Activated T-cell treated with anti-CD3 and anti-CD28 coated beads, Interleukin-2, amount 50 U/mL, for 4 hours (primary cell): Measurements from ENCODE around the gene KCNAB1. TPM values are rescaled to one million over a fixed set of nuclear protein-coding genes. Genes with fewer than 3 reads are reported as not detected.

Source experiments
- ATAC-seq, 2 donors: fragments of 200-7000 bp; cut with Tn5 transposase; one replicate each; pipeline ENCODE4 v1.10.0; 2021
- DNase-seq: peaks from one replicate; pipeline ENCODE4 v3.0.0-alpha.2; 2020
- H3K27me3 Mint-ChIP-seq: one replicate; pipeline ENCODE4 v1.8.0; 2021; ENCODE audit warnings: low read depth, mixed read lengths
- H3K36me3 Mint-ChIP-seq: one replicate; pipeline ENCODE4 v1.8.0; 2022; ENCODE audit warnings: mixed read lengths; ENCODE audit not compliant: insufficient read depth
- H3K4me1 Mint-ChIP-seq: one replicate; pipeline ENCODE4 v1.8.0; 2021; ENCODE audit warnings: low read depth, mixed read lengths
- H3K4me3 Mint-ChIP-seq: one replicate; pipeline ENCODE4 v1.8.0; 2021; ENCODE audit warnings: mild to moderate bottlenecking, moderate library complexity, mixed read lengths
- H3K9me3 Mint-ChIP-seq: one replicate; pipeline ENCODE4 v1.8.0; 2021; ENCODE audit warnings: mixed read lengths
- total RNA-seq, 3 donors: library from RNA; stranded (reverse); gene quantifications; one replicate each; pipeline ENCODE4 v1.2.1, GENCODE V29; 2021

Gene KCNAB1
- total RNA-seq, 3 donors from 2014 or later, result not detected

DNA sequence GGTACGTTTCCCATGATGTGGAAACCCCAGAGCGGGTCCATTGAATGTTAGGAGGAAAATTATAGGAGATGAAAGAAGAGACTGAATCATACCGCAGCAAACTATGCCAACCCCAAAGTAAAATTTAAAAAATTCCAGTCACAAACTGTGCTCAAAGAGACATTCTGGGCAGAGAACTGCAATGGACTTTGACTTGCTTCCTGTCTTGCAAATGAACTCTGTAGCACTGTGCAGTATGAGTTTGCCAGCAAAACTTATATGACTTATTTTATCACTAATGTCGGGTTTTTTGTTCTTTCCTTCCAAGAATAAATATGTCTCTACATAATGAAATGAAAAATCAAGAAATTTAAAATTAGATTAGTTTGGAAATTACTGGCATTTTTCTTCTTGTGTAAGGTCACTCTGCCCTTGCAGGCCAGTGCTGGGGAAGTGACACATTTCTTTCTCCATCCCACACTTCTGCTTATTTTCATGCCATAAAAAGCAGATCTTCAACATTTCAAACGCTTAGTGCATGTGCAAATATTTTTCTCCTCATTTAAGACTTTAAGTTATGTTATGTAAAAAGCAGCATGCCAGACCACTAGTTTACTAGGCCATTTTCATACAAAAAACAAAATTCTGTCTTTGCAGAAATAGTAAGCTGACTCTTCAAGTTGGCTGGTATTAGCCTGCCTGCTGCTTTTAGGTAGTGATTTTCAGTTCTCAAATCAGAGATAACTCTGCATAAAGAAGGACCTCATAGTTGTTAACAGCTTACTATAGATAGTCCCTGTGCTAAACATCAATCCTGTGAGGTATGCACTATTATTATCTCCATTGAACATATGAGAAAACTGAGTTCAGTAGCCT, 466.8 kb downstream of the KCNAB1 start:
- Mint-ChIP-seq H3K4me3 (no peak overlapping the region), H3K9me3 (no peaks in the 10 kb centered on the region), H3K36me3 (no peaks in the 10 kb centered on the region), H3K4me1 (peaks cover 3% of the 10 kb centered on the region), H3K27me3 (no peaks in the 10 kb centered on the region)
- DNase-seq (no peak), ATAC-seq (no peak)

DNA sequence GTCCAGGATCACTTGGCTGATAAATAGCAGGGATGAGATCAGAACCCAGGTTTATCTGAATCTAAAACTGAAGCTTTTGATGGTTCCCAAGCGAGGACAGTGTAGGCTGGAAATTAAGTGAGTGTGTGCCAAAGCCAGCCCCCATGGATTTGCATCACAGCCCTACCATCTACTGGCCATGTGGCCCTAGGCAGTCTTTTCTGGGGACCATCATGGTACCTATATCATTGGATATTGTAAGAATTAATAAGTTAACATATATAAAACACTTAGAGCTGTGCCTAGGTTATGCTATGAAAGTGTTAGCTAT, 467.3 kb downstream of the KCNAB1 start:
- peaks cover 3% of the 10 kb centered on the region for H3K4me1 Mint-ChIP-seq
- H3K9me3 Mint-ChIP-seq, result no peaks in the 10 kb centered on the region
- DNase-seq (no peak), ATAC-seq (no peak)
- H3K4me3 Mint-ChIP-seq, result no peak overlapping the region
- H3K36me3 Mint-ChIP-seq, result no peaks in the 10 kb centered on the region
- no peaks in the 10 kb centered on the region for H3K27me3 Mint-ChIP-seq

Other genes starting within 250 kb of the KCNAB1 start
- gene GMPS, start 249.9 kb upstream of the KCNAB1 start, total RNA-seq, result 100 to 1,000 TPM; 109 to 122 (median 118) TPM